ENCODE data around the gene TRIM63.

TRIM63 gene

GRCh38 chr1:26020941-26021646, 46.3 kb downstream of the TRIM63 start:
- no peak for TF ChIP-seq CTCF (IDR thresholded peaks at IDR 0.05; ENCODE audit: extremely low read depth, insufficient read depth, missing control alignments)
- in situ Hi-C loops (cut with MboI; ENCODE audit: low pct_unique_long_range_greater_than_20kb, low sequenced_read_pairs, unreplicated experiment), result no loop called here
- DNase-seq (ENCODE audit: low spot score), result no peak

GRCh38 chr1:26020330-26020768, 47.1 kb downstream of the TRIM63 start:
- in situ Hi-C loops (cut with MboI; ENCODE audit: low pct_unique_long_range_greater_than_20kb, low sequenced_read_pairs, unreplicated experiment), result no loop called here
- no peak for DNase-seq (ENCODE audit: low spot score)
- no peak for TF ChIP-seq CTCF (IDR thresholded peaks at IDR 0.05; ENCODE audit: extremely low read depth, insufficient read depth, missing control alignments)

GRCh38 chr1:26019641-26020315, 47.7 kb downstream of the TRIM63 start:
- in situ Hi-C loops (cut with MboI; ENCODE audit: low pct_unique_long_range_greater_than_20kb, low sequenced_read_pairs, unreplicated experiment), result no loop called here
- no peak for TF ChIP-seq CTCF (IDR thresholded peaks at IDR 0.05; ENCODE audit: extremely low read depth, insufficient read depth, missing control alignments)
- DNase-seq (ENCODE audit: low spot score), result no peak

DNA sequence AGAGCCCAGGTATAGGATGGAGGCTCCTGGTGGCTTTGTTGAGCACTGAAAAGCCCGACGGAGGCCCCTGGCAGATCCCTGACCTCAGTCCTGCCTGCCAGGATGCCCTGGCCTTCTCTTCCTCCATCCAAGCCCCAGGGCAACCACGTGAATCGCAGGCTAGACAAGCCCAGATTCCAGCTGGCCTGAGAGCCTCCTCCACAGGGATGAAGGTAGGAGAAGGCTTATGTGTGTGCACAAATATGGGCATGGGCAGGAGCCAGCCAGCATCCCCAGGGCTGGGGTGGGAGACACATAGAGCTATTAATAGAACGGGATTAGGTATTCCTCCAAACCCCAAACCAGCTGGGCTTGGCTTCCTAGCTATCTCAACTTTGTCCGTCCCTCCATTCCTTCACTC, 49.8 kb downstream of the TRIM63 start:
- no peak for TF ChIP-seq CTCF (IDR thresholded peaks at IDR 0.05; ENCODE audit: extremely low read depth, insufficient read depth, missing control alignments)
- no peak for DNase-seq (ENCODE audit: low spot score)
- in situ Hi-C loops (cut with MboI; ENCODE audit: low pct_unique_long_range_greater_than_20kb, low sequenced_read_pairs, unreplicated experiment), result no loop called here

- no peak for TF ChIP-seq CTCF (IDR thresholded peaks at IDR 0.05; ENCODE audit: extremely low read depth, insufficient read depth, missing control alignments)
- in situ Hi-C loops (cut with MboI; ENCODE audit: low pct_unique_long_range_greater_than_20kb, low sequenced_read_pairs, unreplicated experiment), result no loop called here
Observed at GRCh38 chr1:26016953-26017545, 50.4 kb downstream of the TRIM63 start.

DNA sequence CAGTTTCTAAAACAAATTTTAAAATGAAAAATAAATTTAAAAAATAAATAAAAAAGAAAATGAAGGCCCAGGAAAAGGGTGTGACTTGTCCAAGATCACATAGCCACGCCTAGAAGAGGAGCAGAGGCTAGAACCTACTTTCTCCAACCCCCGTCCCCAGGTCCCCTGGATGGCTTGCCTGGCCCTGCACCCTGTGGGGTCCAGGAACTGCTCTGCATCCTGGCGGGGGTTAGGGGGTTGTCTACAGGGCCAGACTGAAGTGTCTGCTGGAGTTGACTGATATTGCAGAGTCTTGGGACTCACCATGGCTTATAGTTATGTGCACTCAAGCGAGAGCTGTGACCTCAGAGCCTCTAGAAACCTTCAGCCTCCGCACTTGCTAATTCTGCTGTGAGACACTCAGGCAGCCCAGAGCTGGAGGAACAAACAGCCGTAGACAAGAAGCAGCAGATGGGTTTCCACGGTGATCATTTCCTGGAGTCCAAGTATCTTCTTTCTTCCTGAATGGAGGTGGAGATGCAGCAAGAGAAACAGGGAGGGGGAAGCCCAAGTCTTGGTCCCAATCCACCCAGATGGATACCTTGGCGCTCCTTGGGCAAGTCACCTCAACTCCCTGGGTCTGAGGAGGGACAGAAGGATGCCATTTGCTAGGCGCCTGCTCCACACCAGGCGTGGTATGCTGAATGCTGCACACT, 51.0 kb downstream of the TRIM63 start:
- peak; percentile 49 for DNase-seq (ENCODE audit: low spot score)
- no peak for TF ChIP-seq CTCF (IDR thresholded peaks at IDR 0.05; ENCODE audit: extremely low read depth, insufficient read depth, missing control alignments)
- in situ Hi-C loops (cut with MboI; ENCODE audit: low pct_unique_long_range_greater_than_20kb, low sequenced_read_pairs, unreplicated experiment), result no loop called here

More at GRCh38 chr1:26016953-26017545, 50.4 kb downstream of the TRIM63 start:
- no peak for DNase-seq (ENCODE audit: low spot score)

All from GM13977 (cell line).